CD4-positive, alpha-beta T cell treated with Interleukin-6 for 4 hours (primary cell): ENCODE results near the gene DENND1A.
A peak's percentile ranks its signal among the peaks of the same experiment; 100 is the strongest.
"Not testable (repeated sequence)": the region's sequence is repeated elsewhere in the genome, so short reads cannot be mapped to it uniquely, and the experiment has no call there.

Source experiments
- DNase-seq: peaks from one replicate; pipeline ENCODE4 v3.0.0-alpha.2; 2020; ENCODE audit warnings: mixed read lengths

Gene DENND1A

DNA sequence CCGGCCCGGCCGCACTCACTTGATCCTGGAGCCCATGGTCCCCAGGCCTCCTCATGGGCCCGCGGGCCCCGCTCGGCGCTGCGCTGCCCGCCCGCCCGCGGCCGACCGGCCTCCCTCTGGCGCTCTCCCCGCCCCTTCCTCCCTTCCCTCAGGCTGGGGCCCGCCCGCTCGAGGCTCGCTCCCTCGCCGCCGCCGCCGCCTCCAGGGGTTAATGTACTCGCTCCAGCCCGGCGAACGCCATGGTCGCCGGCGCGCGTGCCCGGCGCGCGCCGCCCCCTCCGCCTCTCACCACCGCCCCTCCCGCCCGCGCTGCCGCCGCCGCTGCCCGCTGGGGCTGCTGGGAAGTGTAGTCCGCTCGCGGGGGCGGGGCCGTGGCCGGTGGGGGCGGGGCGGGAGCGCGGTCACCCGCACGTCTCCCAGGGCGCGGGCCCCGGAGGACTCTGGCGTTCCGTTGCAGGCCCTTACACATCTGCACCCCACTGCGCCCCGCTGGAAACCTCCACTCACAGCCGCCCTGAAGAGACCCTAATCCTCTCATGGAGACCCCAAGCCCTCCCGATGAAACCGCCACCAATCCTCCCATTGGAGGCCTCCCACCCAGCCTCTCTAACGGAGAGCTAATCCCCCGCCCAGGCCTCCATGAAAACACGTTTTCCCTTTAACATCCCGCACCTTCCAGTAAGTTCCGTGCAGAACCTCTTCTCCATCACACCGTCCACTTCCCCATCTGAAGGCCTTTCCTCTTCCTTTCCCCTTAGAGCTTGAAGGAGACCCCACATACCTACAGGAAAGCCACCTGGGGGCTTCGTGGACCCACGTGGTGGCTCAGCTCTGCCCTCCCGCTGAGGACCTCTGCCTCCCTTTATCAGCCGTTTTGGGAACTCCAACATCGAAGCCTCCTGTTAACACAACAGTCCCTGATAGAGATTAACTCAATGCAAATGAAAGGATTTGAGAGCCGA lies at the start of gene DENND1A:
Gene DENND1A (minus strand): TSS at position 257 of the 962 bp plus-strand sequence. CDS start 221 bp downstream, at position 36.
- DNase-seq, result peak; percentile 93

GRCh38 chr9:123978981-123979380 lies 49.1 kb upstream of the DENND1A start:
- no peak for DNase-seq

DNA sequence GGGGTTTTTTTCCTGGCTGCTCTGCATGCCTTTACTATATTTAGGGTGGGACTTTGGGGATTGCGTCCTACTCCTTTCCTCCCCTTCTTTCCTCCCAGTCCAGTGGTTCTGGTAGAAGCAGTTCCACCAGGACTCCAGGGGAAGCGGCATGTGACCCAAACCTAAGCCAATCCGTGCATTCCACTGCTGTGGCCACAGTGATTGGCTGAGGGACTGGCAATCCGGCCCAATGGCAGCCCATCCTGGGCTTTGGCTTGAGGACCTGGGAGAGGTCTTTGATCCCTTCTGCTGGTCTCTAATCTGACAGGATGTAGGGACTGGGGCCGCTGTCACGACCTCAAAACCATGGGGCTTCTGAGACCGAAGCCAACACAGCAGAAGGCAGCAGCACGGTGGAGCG lies 46.7 kb upstream of the DENND1A start:
- not testable (repeated sequence) for DNase-seq

- no peak for DNase-seq
These were observed 45.9 kb upstream of the DENND1A start for GRCh38 chr9:123975871-123976270.

DNA sequence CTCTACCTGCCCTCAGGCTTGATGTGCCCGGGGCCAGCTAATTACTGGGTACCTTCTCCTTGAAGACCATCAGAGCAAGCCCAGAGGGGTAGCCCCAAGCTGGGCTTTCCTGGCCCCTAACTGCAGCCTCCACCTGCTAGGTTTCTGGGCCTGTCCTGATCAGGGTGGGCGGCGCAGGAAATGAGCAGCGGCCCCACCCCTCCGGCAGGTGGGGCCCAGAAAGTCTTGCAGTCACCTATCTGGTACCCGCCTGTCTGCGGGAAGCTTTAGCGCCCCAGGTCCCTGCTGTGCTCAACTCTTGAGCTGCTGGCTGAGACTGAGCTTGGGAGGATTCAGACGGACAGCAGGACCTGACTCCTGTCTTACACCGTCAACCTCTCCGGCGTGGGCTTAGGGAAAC lies 44.5 kb upstream of the DENND1A start:
- no peak for DNase-seq

- DNase-seq, result no peak
These were observed 43.8 kb upstream of the DENND1A start for GRCh38 chr9:123973590-123974223.

DNA sequence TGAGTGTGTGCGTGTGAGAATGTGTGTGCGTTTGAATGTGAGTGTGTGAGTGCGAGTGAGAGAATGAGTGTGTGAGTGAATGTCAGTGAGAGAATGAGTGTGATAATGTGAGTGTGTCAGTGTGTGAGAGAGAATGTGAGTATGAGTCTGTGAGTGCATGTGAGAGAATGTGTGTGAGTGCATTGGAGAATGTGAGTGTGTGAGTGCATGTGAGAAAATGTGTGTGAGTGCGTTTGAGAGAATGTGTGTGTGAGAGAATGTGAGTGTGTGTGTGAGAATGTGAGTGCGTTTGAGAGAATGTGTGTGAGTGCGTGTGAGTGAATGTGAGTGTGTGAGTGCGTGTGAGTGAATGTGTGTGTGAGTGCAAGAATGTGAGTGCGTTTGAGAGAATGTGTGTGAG lies 42.7 kb upstream of the DENND1A start:
- no peak for DNase-seq

DNA sequence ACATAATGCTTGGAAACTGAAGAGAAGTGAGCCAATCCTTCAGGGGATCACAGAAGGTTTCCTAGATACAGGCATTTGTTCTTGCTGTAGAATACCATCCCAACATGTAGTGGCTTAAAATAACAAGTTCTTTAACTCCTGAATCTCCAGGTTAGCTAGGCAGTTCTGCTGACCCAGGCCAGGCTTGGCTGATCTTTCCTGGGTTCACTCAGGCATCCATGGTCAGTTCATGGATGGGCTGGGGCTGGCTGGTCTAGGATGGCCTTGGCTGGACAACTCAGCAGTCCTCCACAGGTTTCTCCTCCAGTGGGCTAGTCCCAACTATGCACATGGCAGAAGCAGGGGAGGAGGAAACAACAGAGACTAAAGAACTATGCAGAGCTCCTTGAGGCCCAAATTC lies 37.4 kb upstream of the DENND1A start:
- DNase-seq, result no peak

- DNase-seq, result no peak
These were observed 36.1 kb upstream of the DENND1A start for GRCh38 chr9:123965801-123966686.

- no peak for DNase-seq
These were observed 34.8 kb upstream of the DENND1A start for GRCh38 chr9:123964761-123965160.

- DNase-seq, result no peak
These were observed 31.0 kb upstream of the DENND1A start for GRCh38 chr9:123960965-123961364.

- DNase-seq, result no peak
These were observed 30.4 kb upstream of the DENND1A start for GRCh38 chr9:123960366-123960765.

GRCh38 chr9:123959787-123960186 lies 29.9 kb upstream of the DENND1A start:
- no peak for DNase-seq

DNA sequence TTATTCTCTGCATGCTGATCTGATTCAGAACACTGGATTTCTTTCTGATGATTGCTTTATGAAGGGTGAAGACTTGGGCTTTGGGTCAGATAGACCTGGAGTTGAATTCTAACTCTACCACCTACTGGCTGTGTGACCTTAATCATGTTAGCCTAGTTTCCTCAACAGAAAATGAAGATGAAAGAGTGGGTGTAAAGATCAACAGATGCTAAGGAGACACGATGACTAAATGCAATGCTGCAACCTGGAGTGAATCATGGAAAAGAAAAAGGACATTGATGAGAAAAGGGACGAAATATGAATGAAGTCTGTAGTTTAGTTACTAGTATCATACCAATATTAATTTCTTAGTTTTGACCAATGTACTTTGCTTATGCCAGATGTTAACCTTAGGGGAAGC lies 27.8 kb upstream of the DENND1A start:
- DNase-seq, result no peak

DNA sequence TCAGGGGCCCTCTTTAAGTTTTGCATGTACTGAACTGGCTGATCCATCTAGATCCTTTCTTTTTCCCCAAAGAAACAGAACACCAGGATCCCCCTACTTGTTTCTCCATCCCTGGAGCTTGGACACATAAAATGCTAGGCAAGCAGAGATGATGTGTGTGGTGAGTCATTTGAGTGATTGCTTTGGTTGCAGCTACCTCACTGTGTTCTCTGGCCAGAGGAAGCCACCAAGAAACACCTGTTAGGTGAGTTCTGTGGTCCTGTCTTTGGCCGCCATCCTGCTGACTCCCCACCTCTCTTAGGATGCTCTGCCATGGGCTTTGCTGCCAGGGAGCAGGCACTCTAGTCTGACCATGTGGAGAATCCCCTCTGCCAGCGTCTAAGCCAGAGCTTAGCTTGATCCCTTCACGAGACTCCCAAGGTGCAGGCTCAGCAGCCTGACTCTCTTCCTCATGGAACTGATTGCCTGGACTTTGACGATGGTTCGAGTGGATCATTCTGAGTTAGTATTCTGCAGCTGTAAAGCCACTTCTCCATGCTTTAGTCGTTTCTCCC lies 27.3 kb upstream of the DENND1A start:
- no peak for DNase-seq

- DNase-seq, result no peak
These were observed 25.7 kb upstream of the DENND1A start for GRCh38 chr9:123955637-123956036.

DNA sequence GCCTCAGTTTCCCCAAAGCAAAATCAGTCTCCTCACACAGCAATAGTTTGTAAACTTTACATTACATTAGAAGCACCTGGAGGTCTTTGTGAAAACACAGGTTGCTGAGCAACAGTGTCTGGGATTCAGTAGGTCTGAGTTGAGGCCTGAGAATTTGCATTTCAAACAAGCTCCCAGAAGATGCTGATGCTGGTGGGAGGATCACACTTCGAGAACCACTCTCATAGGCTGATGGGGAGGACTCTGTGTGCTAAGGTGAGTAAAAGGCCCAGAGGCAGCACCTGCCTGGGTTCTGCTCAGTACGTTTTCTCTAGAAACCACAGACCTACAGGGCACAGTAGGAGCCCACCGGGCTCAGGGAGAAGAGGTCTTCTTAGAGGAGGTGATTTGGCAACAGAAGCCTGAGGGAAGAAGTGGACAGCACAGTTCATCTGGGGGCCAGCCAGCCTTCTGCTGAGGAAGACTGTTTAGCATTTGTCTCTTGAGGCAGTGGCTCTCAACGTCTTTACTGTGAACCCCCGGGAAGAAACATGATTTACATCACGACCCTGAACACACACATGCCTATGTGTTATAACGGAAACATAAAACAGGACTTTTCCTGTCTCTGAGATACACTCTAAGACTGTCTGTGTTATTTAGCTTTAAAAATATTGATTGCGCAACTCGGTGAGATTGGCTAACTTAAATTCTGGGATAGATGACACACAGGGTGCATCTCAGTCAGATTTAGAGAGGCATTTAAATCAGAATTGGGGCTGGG lies 24.8 kb upstream of the DENND1A start:
- DNase-seq, result no peak

GRCh38 chr9:123952641-123953495 lies 22.9 kb upstream of the DENND1A start:
- no peak for DNase-seq

GRCh38 chr9:123948286-123948685 lies 18.4 kb upstream of the DENND1A start:
- DNase-seq, result no peak

DNA sequence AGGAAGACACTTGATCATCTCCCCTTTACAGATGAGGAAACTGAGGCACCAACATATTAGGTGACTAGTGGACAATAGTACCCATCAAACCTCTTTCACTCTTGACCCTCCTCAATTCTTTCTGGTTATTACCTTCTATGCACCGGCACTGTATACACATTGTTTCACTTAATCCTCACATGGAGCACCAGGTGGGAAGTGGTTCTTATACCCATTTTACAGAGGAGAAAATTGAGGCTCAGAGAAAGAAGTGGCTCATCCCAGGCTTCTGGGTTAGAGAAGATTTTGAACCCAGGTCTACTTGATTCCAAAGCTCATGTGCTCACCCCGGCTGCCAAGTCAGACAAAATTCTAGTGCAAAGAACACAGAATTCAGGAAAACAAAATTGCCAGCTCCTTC lies 17.4 kb upstream of the DENND1A start:
- DNase-seq, result no peak
